Activated naive CD8-positive, alpha-beta T cell treated with anti-CD3 and anti-CD28 coated beads, Interleukin-2, amount 10 ng/mL, durations not matched to agents 7 days and 5 days (primary cell): Measurements from ENCODE around the gene MEI1. TPM values are rescaled to one million over a fixed set of nuclear protein-coding genes. Genes with fewer than 3 reads are reported as not detected.

ENCODE experiments used
- ATAC-seq: fragments of 150-1000 bp; cut with Tn5 transposase; one replicate; pipeline ENCODE4 v1.10.0; 2021; ENCODE audit warnings: low read depth, moderate library complexity
- POLR2A ChIA-PET: fragments of 350-600 bp; sonication (Branson Sonifier 250); formaldehyde crosslinking; loops from one replicate; lab custom pipeline; 2021; ENCODE audit warnings: antibody characterized with exemption; lab: Charles Lee
- DNase-seq: peaks from one replicate; pipeline ENCODE4 v3.0.0; 2021
- H3K27ac Mint-ChIP-seq: one replicate; pipeline ENCODE4 v1.8.0; 2022; ENCODE audit warnings: mild to moderate bottlenecking, mixed read lengths
- H3K27me3 Mint-ChIP-seq: one replicate; pipeline ENCODE4 v1.8.0; 2022; ENCODE audit warnings: mild to moderate bottlenecking, moderate library complexity, mixed read lengths
- H3K36me3 Mint-ChIP-seq: one replicate; pipeline ENCODE4 v1.8.0; 2021; ENCODE audit warnings: mild to moderate bottlenecking, mixed read lengths
- H3K4me1 Mint-ChIP-seq: one replicate; pipeline ENCODE4 v1.8.0; 2021; ENCODE audit warnings: mixed read lengths
- H3K4me3 Mint-ChIP-seq: one replicate; pipeline ENCODE4 v1.8.0; 2022; ENCODE audit warnings: mild to moderate bottlenecking, moderate library complexity, mixed read lengths
- H3K9me3 Mint-ChIP-seq: one replicate; pipeline ENCODE4 v1.8.0; 2021; ENCODE audit warnings: mixed read lengths
- total RNA-seq, 2 experiments: library from RNA; stranded (reverse); gene quantifications; one replicate each; pipeline ENCODE4 v1.2.3, GENCODE V29; 2021

The MEI1 gene
- total RNA-seq, 2 experiments from 2014 or later = 52.1 to 52.5 TPM

DNA sequence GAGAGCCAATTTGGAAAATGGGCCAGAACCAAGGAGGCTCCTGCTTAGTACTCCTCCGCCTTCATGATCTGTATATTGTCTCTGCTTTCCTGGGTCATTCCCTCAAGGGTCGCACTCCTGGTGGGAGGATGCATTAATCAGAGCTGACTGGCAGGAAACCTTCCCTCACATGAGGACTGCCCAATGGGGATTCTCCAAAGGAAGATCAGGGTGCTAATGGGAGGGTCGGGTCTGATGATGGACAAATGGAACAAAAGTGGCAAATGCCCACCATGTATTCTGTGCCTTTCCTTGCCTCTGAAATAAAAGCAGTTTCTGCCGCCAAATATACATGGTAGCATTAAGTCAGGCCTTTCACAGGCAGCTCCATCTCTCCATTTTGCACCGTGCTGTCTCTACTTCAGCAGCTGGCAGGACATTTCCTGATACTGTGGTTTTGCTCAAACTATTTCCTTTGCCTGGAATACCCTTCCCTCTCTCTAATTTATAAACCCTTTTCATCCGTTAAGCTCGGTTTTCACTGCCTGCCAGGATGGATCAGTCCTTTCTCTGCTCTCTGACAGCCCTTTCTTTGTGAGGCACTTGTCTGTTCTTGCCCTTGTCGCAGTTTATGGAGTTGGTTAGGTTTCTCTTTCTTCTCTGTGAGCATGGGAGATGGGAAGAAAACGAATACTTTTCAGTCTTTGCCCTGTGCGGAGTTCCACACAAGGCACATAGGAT is 147.1 kb downstream of the MEI1 start:
- peaks cover 8% of the 10 kb centered on the region for H3K36me3 Mint-ChIP-seq
- no peaks in the 10 kb centered on the region for H3K9me3 Mint-ChIP-seq
- peaks cover 24% of the 10 kb centered on the region for H3K4me1 Mint-ChIP-seq
- POLR2A ChIA-PET = no interaction called here
- H3K4me3 Mint-ChIP-seq = no peak overlapping the region
- H3K27ac Mint-ChIP-seq = no peak overlapping the region
- H3K27me3 Mint-ChIP-seq = no peaks in the 10 kb centered on the region
- ATAC-seq = no peak
- no peak for DNase-seq

DNA sequence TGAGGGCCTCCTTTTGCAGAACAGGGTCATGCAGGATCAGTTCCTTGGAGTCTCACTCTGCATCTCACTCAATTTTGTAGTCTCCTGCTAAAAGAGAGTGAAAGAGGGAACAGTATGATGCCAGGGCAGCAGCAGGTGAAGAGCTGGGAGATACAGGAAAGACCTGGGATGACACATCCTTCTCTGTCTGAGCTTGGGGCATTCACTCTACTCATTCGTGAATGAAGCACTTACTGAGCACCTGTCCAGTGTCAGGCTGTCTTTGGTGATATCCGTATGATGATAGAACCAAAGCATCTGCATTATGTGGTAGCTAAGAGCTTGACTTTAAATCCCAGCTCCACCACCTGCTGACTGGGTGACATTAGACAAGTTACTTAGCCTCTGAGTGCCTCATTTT is 148.0 kb downstream of the MEI1 start:
- Mint-ChIP-seq H3K4me3 (no peak overlapping the region), H3K27ac (no peak overlapping the region), H3K4me1 (peaks cover 21% of the 10 kb centered on the region), H3K27me3 (no peaks in the 10 kb centered on the region), H3K36me3 (peaks cover 9% of the 10 kb centered on the region), H3K9me3 (no peaks in the 10 kb centered on the region)
- no peak for DNase-seq
- ATAC-seq = no peak
- POLR2A ChIA-PET = interaction anchor here (1.0 kb wide), 1 partner anchor 14 kb away, joined by 5 read pairs; the partner anchor contains the start of gene SREBF2

DNA sequence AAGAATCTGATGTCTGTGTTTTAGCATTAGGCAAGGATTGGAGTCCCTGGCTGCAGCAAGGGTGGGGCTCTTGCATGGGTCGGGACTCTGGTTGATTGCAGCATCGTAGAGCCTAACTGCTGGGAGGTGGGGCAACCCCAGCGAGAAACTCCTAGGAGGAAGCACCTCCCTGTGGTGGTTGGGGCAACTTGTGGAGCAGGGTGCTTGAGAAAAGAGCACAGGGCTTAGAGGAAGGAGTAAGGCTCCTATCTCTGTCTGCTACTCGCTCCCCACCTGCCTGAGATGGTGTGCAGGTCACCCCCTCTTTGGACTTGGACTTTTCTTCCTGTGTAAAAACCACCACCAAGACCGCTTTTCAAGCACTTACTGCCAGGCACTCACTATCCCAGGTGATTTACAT is 149.2 kb downstream of the MEI1 start:
- DNase-seq (no peak), ATAC-seq (no peak)
- H3K27ac Mint-ChIP-seq = no peak overlapping the region
- no peaks in the 10 kb centered on the region for H3K27me3 Mint-ChIP-seq
- no peaks in the 10 kb centered on the region for H3K9me3 Mint-ChIP-seq
- POLR2A ChIA-PET = no interaction called here
- peaks cover 9% of the 10 kb centered on the region for H3K36me3 Mint-ChIP-seq
- no peak overlapping the region for H3K4me3 Mint-ChIP-seq
- peaks cover 23% of the 10 kb centered on the region for H3K4me1 Mint-ChIP-seq

Other genes starting within 250 kb of the MEI1 start
- gene PHF5A, start 230.8 kb upstream of the MEI1 start, total RNA-seq = 10 to 100 TPM; 47.0 to 51.0 TPM
- 10 to 100 TPM; 73.7 to 76.2 TPM for gene ACO2, start 230.4 kb upstream of the MEI1 start, total RNA-seq
- 10 to 100 TPM; 29.8 to 30.5 TPM for gene POLR3H, start 155.0 kb upstream of the MEI1 start, total RNA-seq
- not detected for gene CSDC2, start 138.5 kb upstream of the MEI1 start, total RNA-seq
- gene PMM1, start 109.7 kb upstream of the MEI1 start, total RNA-seq = 10 to 100 TPM; 39.0 to 42.9 TPM
- gene DESI1, start 78.5 kb upstream of the MEI1 start, total RNA-seq = 10 to 100 TPM; 29.5 to 29.7 TPM
- gene XRCC6, start 78.2 kb upstream of the MEI1 start, total RNA-seq = 100 to 1,000 TPM; 215 to 222 TPM
- 100 to 1,000 TPM; 150 to 153 TPM for gene SNU13, start 10.6 kb upstream of the MEI1 start, total RNA-seq
- 10 to 100 TPM; 28.2 to 29.2 TPM for gene CCDC134, start 101.2 kb downstream of the MEI1 start, total RNA-seq
- 100 to 1,000 TPM; 108 to 109 TPM for gene SREBF2, start 133.6 kb downstream of the MEI1 start, total RNA-seq
- gene SHISA8, start 215.6 kb downstream of the MEI1 start, total RNA-seq = not detected
- 10 to 100 TPM in 1 of 2 experiments, 1 to 10 TPM in 1; 9.9 to 10.1 TPM for gene TNFRSF13C, start 227.3 kb downstream of the MEI1 start, total RNA-seq
- gene CENPM, start 247.6 kb downstream of the MEI1 start, total RNA-seq = 10 to 100 TPM; 45.4 to 53.2 TPM